ENCODE results near the gene MESD.

Gene MESD

GRCh38 chr15:80932513-80932815, 57.2 kb downstream of the MESD start:
- DNase-seq, result no peak

- DNase-seq, result no peak
These were observed 57.7 kb downstream of the MESD start for GRCh38 chr15:80931721-80932512.

GRCh38 chr15:80931191-80931590, 58.4 kb downstream of the MESD start:
- no peak for DNase-seq

- no peak for DNase-seq
These were observed 59.9 kb downstream of the MESD start for GRCh38 chr15:80929689-80930088.

- no peak for DNase-seq
These were observed 60.4 kb downstream of the MESD start for GRCh38 chr15:80929225-80929624.

GRCh38 chr15:80926126-80926525, 63.5 kb downstream of the MESD start:
- no peak for DNase-seq

- no peak for DNase-seq
These were observed 64.0 kb downstream of the MESD start for GRCh38 chr15:80925597-80926059.

GRCh38 chr15:80924278-80924677, 65.3 kb downstream of the MESD start:
- no peak for DNase-seq

GRCh38 chr15:80923668-80924067, 66.0 kb downstream of the MESD start:
- no peak for DNase-seq

- no peak for DNase-seq
These were observed 67.7 kb downstream of the MESD start for GRCh38 chr15:80921736-80922410.

GRCh38 chr15:80920271-80920699, 69.3 kb downstream of the MESD start:
- no peak for DNase-seq

GRCh38 chr15:80918196-80918783, 71.3 kb downstream of the MESD start:
- no peak for DNase-seq

GRCh38 chr15:80916056-80916455, 73.6 kb downstream of the MESD start:
- no peak for DNase-seq

- no peak for DNase-seq
These were observed 74.1 kb downstream of the MESD start for GRCh38 chr15:80915472-80915871.

- DNase-seq, result no peak
These were observed 76.1 kb downstream of the MESD start for GRCh38 chr15:80913541-80913940.

- DNase-seq, result no peak
These were observed 76.9 kb downstream of the MESD start for GRCh38 chr15:80912673-80913072.

GRCh38 chr15:80911821-80912220, 77.8 kb downstream of the MESD start:
- no peak for DNase-seq

- DNase-seq, result no peak
These were observed 83.4 kb downstream of the MESD start for GRCh38 chr15:80906159-80906766.

- no peak for DNase-seq
These were observed 84.6 kb downstream of the MESD start for GRCh38 chr15:80904998-80905397.

GRCh38 chr15:80902298-80902801, 87.3 kb downstream of the MESD start:
- DNase-seq, result no peak

- no peak for DNase-seq
These were observed 91.6 kb downstream of the MESD start for GRCh38 chr15:80898040-80898439.
